T-helper 1 cell treated with Interleukin-12 subunit alpha and Interleukin-12 subunit beta and Interleukin-4 antibody, amounts not matched to agents 30 μg/mL and 1 μg/mL, for 36 hours (primary cell): Measurements from ENCODE around the gene TRPM1.

ENCODE experiments used
- H3K27ac Mint-ChIP-seq: one replicate; pipeline ENCODE4 v1.8.0; 2021; ENCODE audit warnings: mild to moderate bottlenecking, mixed read lengths
- H3K27me3 Mint-ChIP-seq: one replicate; pipeline ENCODE4 v1.8.0; 2021; ENCODE audit warnings: low read depth, mixed read lengths
- H3K36me3 Mint-ChIP-seq: one replicate; pipeline ENCODE4 v1.8.0; 2021; ENCODE audit warnings: low read depth, mixed read lengths
- H3K4me1 Mint-ChIP-seq: one replicate; pipeline ENCODE4 v1.8.0; 2021; ENCODE audit warnings: low read depth, mixed read lengths
- H3K4me3 Mint-ChIP-seq: one replicate; pipeline ENCODE4 v1.8.0; 2021; ENCODE audit warnings: mild to moderate bottlenecking, moderate library complexity, mixed read lengths
- H3K9me3 Mint-ChIP-seq: one replicate; pipeline ENCODE4 v1.8.0; 2021; ENCODE audit warnings: mixed read lengths

Gene TRPM1

GRCh38 chr15:30990036-30990435 lies 111.5 kb downstream of the TRPM1 start:
- H3K36me3 Mint-ChIP-seq: peaks cover 8% of the 10 kb centered on the region
- H3K4me1 Mint-ChIP-seq: peaks cover 21% of the 10 kb centered on the region
- peaks cover 4% of the 10 kb centered on the region for H3K27me3 Mint-ChIP-seq
- no peaks in the 10 kb centered on the region for H3K9me3 Mint-ChIP-seq
- H3K27ac Mint-ChIP-seq: no peak overlapping the region
- peak overlapping the region; percentile 93 for H3K4me3 Mint-ChIP-seq

GRCh38 chr15:30985081-30985531 lies 116.4 kb downstream of the TRPM1 start:
- Mint-ChIP-seq H3K4me1 (peaks cover 25% of the 10 kb centered on the region), H3K27ac (no peak overlapping the region), H3K9me3 (no peaks in the 10 kb centered on the region), H3K4me3 (no peak overlapping the region), H3K27me3 (no peaks in the 10 kb centered on the region), H3K36me3 (peaks cover 25% of the 10 kb centered on the region)

GRCh38 chr15:30984542-30984941 lies 117.0 kb downstream of the TRPM1 start:
- no peaks in the 10 kb centered on the region for H3K9me3 Mint-ChIP-seq
- no peak overlapping the region for H3K4me3 Mint-ChIP-seq
- peaks cover 26% of the 10 kb centered on the region for H3K4me1 Mint-ChIP-seq
- H3K27me3 Mint-ChIP-seq: no peaks in the 10 kb centered on the region
- H3K36me3 Mint-ChIP-seq: peaks cover 28% of the 10 kb centered on the region
- no peak overlapping the region for H3K27ac Mint-ChIP-seq

GRCh38 chr15:30984118-30984517 lies 117.4 kb downstream of the TRPM1 start:
- peaks cover 30% of the 10 kb centered on the region for H3K36me3 Mint-ChIP-seq
- H3K27me3 Mint-ChIP-seq: no peaks in the 10 kb centered on the region
- H3K27ac Mint-ChIP-seq: no peak overlapping the region
- no peak overlapping the region for H3K4me3 Mint-ChIP-seq
- peaks cover 30% of the 10 kb centered on the region for H3K4me1 Mint-ChIP-seq
- H3K9me3 Mint-ChIP-seq: no peaks in the 10 kb centered on the region

GRCh38 chr15:30979457-30979856 lies 122.1 kb downstream of the TRPM1 start:
- H3K36me3 Mint-ChIP-seq: peaks cover 29% of the 10 kb centered on the region
- H3K4me3 Mint-ChIP-seq: no peak overlapping the region
- H3K9me3 Mint-ChIP-seq: no peaks in the 10 kb centered on the region
- no peaks in the 10 kb centered on the region for H3K27me3 Mint-ChIP-seq
- H3K27ac Mint-ChIP-seq: no peak overlapping the region
- H3K4me1 Mint-ChIP-seq: peaks cover 20% of the 10 kb centered on the region

- no peak overlapping the region for H3K4me3 Mint-ChIP-seq
- H3K4me1 Mint-ChIP-seq: peaks cover 16% of the 10 kb centered on the region
- no peaks in the 10 kb centered on the region for H3K9me3 Mint-ChIP-seq
- no peaks in the 10 kb centered on the region for H3K27me3 Mint-ChIP-seq
- peaks cover 30% of the 10 kb centered on the region for H3K36me3 Mint-ChIP-seq
- H3K27ac Mint-ChIP-seq: no peak overlapping the region
Observed at GRCh38 chr15:30978328-30978727, 123.2 kb downstream of the TRPM1 start.

GRCh38 chr15:30974112-30974511 lies 127.4 kb downstream of the TRPM1 start:
- no peak overlapping the region for H3K4me3 Mint-ChIP-seq
- peaks cover 38% of the 10 kb centered on the region for H3K36me3 Mint-ChIP-seq
- no peak overlapping the region for H3K27ac Mint-ChIP-seq
- H3K4me1 Mint-ChIP-seq: peaks cover 10% of the 10 kb centered on the region
- H3K27me3 Mint-ChIP-seq: no peaks in the 10 kb centered on the region
- no peaks in the 10 kb centered on the region for H3K9me3 Mint-ChIP-seq

GRCh38 chr15:30973379-30973778 lies 128.1 kb downstream of the TRPM1 start:
- no peaks in the 10 kb centered on the region for H3K27me3 Mint-ChIP-seq

GRCh38 chr15:30969724-30970123 lies 131.8 kb downstream of the TRPM1 start:
- Mint-ChIP-seq H3K27ac (no peak overlapping the region), H3K4me1 (peaks cover 8% of the 10 kb centered on the region), H3K27me3 (no peaks in the 10 kb centered on the region), H3K9me3 (no peaks in the 10 kb centered on the region), H3K36me3 (peaks cover 31% of the 10 kb centered on the region), H3K4me3 (no peak overlapping the region)

More at GRCh38 chr15:30973379-30973778, 128.1 kb downstream of the TRPM1 start:
- H3K27ac Mint-ChIP-seq: no peak overlapping the region
- H3K4me3 Mint-ChIP-seq: no peak overlapping the region
- H3K9me3 Mint-ChIP-seq: no peaks in the 10 kb centered on the region
- peaks cover 32% of the 10 kb centered on the region for H3K36me3 Mint-ChIP-seq
- peaks cover 8% of the 10 kb centered on the region for H3K4me1 Mint-ChIP-seq

GRCh38 chr15:30963681-30964080 lies 137.8 kb downstream of the TRPM1 start:
- Mint-ChIP-seq H3K4me3 (no peak overlapping the region), H3K4me1 (peaks cover 7% of the 10 kb centered on the region), H3K27me3 (no peaks in the 10 kb centered on the region), H3K9me3 (no peaks in the 10 kb centered on the region), H3K36me3 (peaks cover 18% of the 10 kb centered on the region), H3K27ac (no peak overlapping the region)

GRCh38 chr15:30962659-30963058 lies 138.9 kb downstream of the TRPM1 start:
- no peak overlapping the region for H3K4me3 Mint-ChIP-seq

GRCh38 chr15:30962079-30962478 lies 139.4 kb downstream of the TRPM1 start:
- H3K36me3 Mint-ChIP-seq: peaks cover 24% of the 10 kb centered on the region
- peaks cover 6% of the 10 kb centered on the region for H3K4me1 Mint-ChIP-seq
- H3K9me3 Mint-ChIP-seq: no peaks in the 10 kb centered on the region
- no peaks in the 10 kb centered on the region for H3K27me3 Mint-ChIP-seq
- no peak overlapping the region for H3K4me3 Mint-ChIP-seq
- H3K27ac Mint-ChIP-seq: no peak overlapping the region

More at GRCh38 chr15:30962659-30963058, 138.9 kb downstream of the TRPM1 start:
- Mint-ChIP-seq H3K9me3 (no peaks in the 10 kb centered on the region), H3K36me3 (peaks cover 23% of the 10 kb centered on the region), H3K4me1 (peaks cover 6% of the 10 kb centered on the region), H3K27ac (peak overlapping the region; percentile 14), H3K27me3 (no peaks in the 10 kb centered on the region)

- Mint-ChIP-seq H3K4me3 (no peak overlapping the region), H3K27me3 (no peaks in the 10 kb centered on the region), H3K36me3 (peaks cover 37% of the 10 kb centered on the region), H3K9me3 (no peaks in the 10 kb centered on the region), H3K4me1 (peaks cover 15% of the 10 kb centered on the region), H3K27ac (no peak overlapping the region)
Observed at GRCh38 chr15:30958219-30958618, 143.3 kb downstream of the TRPM1 start.

- Mint-ChIP-seq H3K27ac (no peak overlapping the region), H3K36me3 (peaks cover 47% of the 10 kb centered on the region), H3K27me3 (no peaks in the 10 kb centered on the region), H3K4me3 (no peak overlapping the region), H3K4me1 (peaks cover 10% of the 10 kb centered on the region), H3K9me3 (no peaks in the 10 kb centered on the region)
Observed at GRCh38 chr15:30956216-30957124, 145.1 kb downstream of the TRPM1 start.

- H3K27ac Mint-ChIP-seq: no peak overlapping the region
- H3K9me3 Mint-ChIP-seq: no peaks in the 10 kb centered on the region
- H3K4me3 Mint-ChIP-seq: no peak overlapping the region
- H3K4me1 Mint-ChIP-seq: peaks cover 10% of the 10 kb centered on the region
- H3K27me3 Mint-ChIP-seq: no peaks in the 10 kb centered on the region
- H3K36me3 Mint-ChIP-seq: peaks cover 48% of the 10 kb centered on the region
Observed at GRCh38 chr15:30954674-30955073, 146.9 kb downstream of the TRPM1 start.
